A549 (cell line): ENCODE measurements around the gene GSE1.

Source experiments
- CEBPB ChIP-seq, 2 experiments: fragments of >200 bp in 1 of 2; sonication (Bioruptor Twin) in 1 of 2; formaldehyde crosslinking in 1 of 2; IDR thresholded peaks; 2 replicates each; pipeline ENCODE4 v1.6.1; 2012 to 2016
- CHD2 ChIP-seq: fragments of 150-350 bp; IDR thresholded peaks from 2 replicates; pipeline ENCODE4 v1.6.1; 2014; ENCODE audit warnings: low read length; ENCODE audit not compliant: partially characterized antibody
- JUN ChIP-seq, 2 experiments: fragments of >200 bp; sonication (Bioruptor Twin); formaldehyde crosslinking; IDR thresholded peaks; 2 replicates in 1 of 2; 3 replicates in 1 of 2; pipeline ENCODE4 v1.6.1; 2016 to 2017
- JUNB ChIP-seq: fragments of >200 bp; sonication (Bioruptor Twin); formaldehyde crosslinking; IDR thresholded peaks from 2 replicates; pipeline ENCODE4 v1.6.1; 2016
- MAX ChIP-seq: IDR thresholded peaks from 2 replicates; pipeline ENCODE4 v1.6.1; 2012
- MAZ ChIP-seq: fragments of 150-350 bp; IDR thresholded peaks from 2 replicates; pipeline ENCODE4 v1.6.1; 2014; ENCODE audit warnings: antibody characterized with exemption, low read depth, low read length, borderline replicate concordance
- POLR2A ChIP-seq: IDR thresholded peaks from 2 replicates; pipeline ENCODE4 v1.6.1; 2012; ENCODE audit warnings: mild to moderate bottlenecking, low read length
- POLR2AphosphoS2 ChIP-seq: conservative IDR thresholded peaks from 2 replicates; pipeline ENCODE4 v1.6.1; 2012; ENCODE audit warnings: low read length, improper control_type of control experiment, inconsistent platforms
- RARB ChIP-seq: fragments of 250-450 bp; sonication (Bioruptor Pico); IDR thresholded peaks from 2 replicates; pipeline ENCODE4 v1.8.0; 2021; ENCODE audit warnings: mild to moderate bottlenecking, moderate library complexity
- ZSCAN20 ChIP-seq: fragments of 250-450 bp; sonication (Bioruptor Pico); IDR thresholded peaks from 2 replicates; pipeline ENCODE4 v1.8.0; 2022; ENCODE audit warnings: mild to moderate bottlenecking, moderate library complexity
- TF ChIP-seq, protein P1 (sequence below): fragments of >200 bp; sonication (Bioruptor Twin); formaldehyde crosslinking; IDR thresholded peaks from 3 replicates; pipeline ENCODE4 v1.5.1; 2016

GRCh38 chr16:85646358-85646907 lies 33.3 kb downstream of the GSE1 start:
- TF ChIP-seq, protein P1, sequence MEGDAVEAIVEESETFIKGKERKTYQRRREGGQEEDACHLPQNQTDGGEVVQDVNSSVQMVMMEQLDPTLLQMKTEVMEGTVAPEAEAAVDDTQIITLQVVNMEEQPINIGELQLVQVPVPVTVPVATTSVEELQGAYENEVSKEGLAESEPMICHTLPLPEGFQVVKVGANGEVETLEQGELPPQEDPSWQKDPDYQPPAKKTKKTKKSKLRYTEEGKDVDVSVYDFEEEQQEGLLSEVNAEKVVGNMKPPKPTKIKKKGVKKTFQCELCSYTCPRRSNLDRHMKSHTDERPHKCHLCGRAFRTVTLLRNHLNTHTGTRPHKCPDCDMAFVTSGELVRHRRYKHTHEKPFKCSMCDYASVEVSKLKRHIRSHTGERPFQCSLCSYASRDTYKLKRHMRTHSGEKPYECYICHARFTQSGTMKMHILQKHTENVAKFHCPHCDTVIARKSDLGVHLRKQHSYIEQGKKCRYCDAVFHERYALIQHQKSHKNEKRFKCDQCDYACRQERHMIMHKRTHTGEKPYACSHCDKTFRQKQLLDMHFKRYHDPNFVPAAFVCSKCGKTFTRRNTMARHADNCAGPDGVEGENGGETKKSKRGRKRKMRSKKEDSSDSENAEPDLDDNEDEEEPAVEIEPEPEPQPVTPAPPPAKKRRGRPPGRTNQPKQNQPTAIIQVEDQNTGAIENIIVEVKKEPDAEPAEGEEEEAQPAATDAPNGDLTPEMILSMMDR: no peak
- no peak for TF ChIP-seq CHD2
- TF ChIP-seq MAZ: no peak
- TF ChIP-seq ZSCAN20 (CRISPR knock-in tag): no peak
- TF ChIP-seq POLR2AphosphoS2: no peak
- no peak for TF ChIP-seq POLR2A
- no peak for TF ChIP-seq JUN (IDR thresholded peaks at IDR 0.05)
- no peak for TF ChIP-seq MAX
- TF ChIP-seq JUNB: no peak
- TF ChIP-seq CEBPB (IDR thresholded peaks at IDR 0.05): no peak
- no peak for TF ChIP-seq RARB (CRISPR knock-in tag)
